ENCODE data around the gene CYTH3. TPM values are rescaled to one million over a fixed set of nuclear protein-coding genes. Genes with fewer than 3 reads are reported as not detected.

The CYTH3 gene
- total RNA-seq, 2 experiments from 2014 or later, result 0.75 to 1.2 TPM

GRCh38 chr7:6161463-6162330 lies 110.7 kb downstream of the CYTH3 start:
- no peak for ATAC-seq
- H3K4me3 Mint-ChIP-seq, result no peak overlapping the region
- H3K4me1 Mint-ChIP-seq, result peaks cover 2% of the 10 kb centered on the region
- H3K36me3 Mint-ChIP-seq (ENCODE audit: low read depth), result peaks cover 10% of the 10 kb centered on the region
- no peaks in the 10 kb centered on the region for H3K27me3 Mint-ChIP-seq
- intact Hi-C loops (cut with DNase I, micrococcal nuclease), result loop anchor here in 1 of 2 experiments (5.0 kb wide), 1 partner anchor 161 kb away; no protein-coding TSS in a partner anchor
- no peak for DNase-seq
- no peak overlapping the region for H3K27ac Mint-ChIP-seq
- POLR2A ChIA-PET, result no interaction called here
- CTCF ChIA-PET, result interaction anchor here (0.6 to 2.1 kb wide), 4 partner anchors 26 to 161 kb away, joined by 3 to 8 read pairs (median 4); no protein-coding TSS in a partner anchor
- no peaks in the 10 kb centered on the region for H3K9me3 Mint-ChIP-seq (ENCODE audit: low read depth)

GRCh38 chr7:6160191-6160623 lies 112.2 kb downstream of the CYTH3 start:
- Mint-ChIP-seq H3K4me1 (peaks cover 2% of the 10 kb centered on the region), H3K36me3 (ENCODE audit: low read depth) (peaks cover 22% of the 10 kb centered on the region), H3K4me3 (no peak overlapping the region), H3K27ac (no peak overlapping the region), H3K27me3 (no peaks in the 10 kb centered on the region), H3K9me3 (ENCODE audit: low read depth) (no peaks in the 10 kb centered on the region)
- DNase-seq (peak; percentile 23), ATAC-seq (no peak)
- POLR2A ChIA-PET, result no interaction called here
- CTCF ChIA-PET, result interaction anchor here (0.8 to 2.1 kb wide), 4 partner anchors 111 to 169 kb away, joined by 3 to 8 read pairs (median 3); no protein-coding TSS in a partner anchor
- intact Hi-C loops (cut with DNase I, micrococcal nuclease), result loop anchor here (1.0 to 5.0 kb wide), 2 partner anchors 162 to 163 kb away; no protein-coding TSS in a partner anchor

GRCh38 chr7:6159524-6160031 lies 112.8 kb downstream of the CYTH3 start:
- H3K9me3 Mint-ChIP-seq (ENCODE audit: low read depth), result no peaks in the 10 kb centered on the region
- POLR2A ChIA-PET, result no interaction called here
- H3K4me3 Mint-ChIP-seq, result no peak overlapping the region
- no peak overlapping the region for H3K27ac Mint-ChIP-seq
- intact Hi-C loops (cut with DNase I, micrococcal nuclease), result loop anchor here (1.0 to 5.0 kb wide), 2 partner anchors 163 to 164 kb away; no protein-coding TSS in a partner anchor
- DNase-seq, result no peak
- H3K4me1 Mint-ChIP-seq, result peaks cover 2% of the 10 kb centered on the region
- no peak for ATAC-seq
- H3K27me3 Mint-ChIP-seq, result no peaks in the 10 kb centered on the region
- CTCF ChIA-PET, result interaction anchor here (0.9 to 2.1 kb wide), 3 partner anchors 112 to 163 kb away, joined by 3 to 8 read pairs (median 3); no protein-coding TSS in a partner anchor
- H3K36me3 Mint-ChIP-seq (ENCODE audit: low read depth), result peaks cover 26% of the 10 kb centered on the region

GRCh38 chr7:6159097-6159483 lies 113.3 kb downstream of the CYTH3 start:
- intact Hi-C loops (cut with DNase I, micrococcal nuclease), result no loop called here
- Mint-ChIP-seq H3K27ac (no peak overlapping the region), H3K4me1 (peaks cover 2% of the 10 kb centered on the region), H3K9me3 (ENCODE audit: low read depth) (no peaks in the 10 kb centered on the region), H3K27me3 (no peaks in the 10 kb centered on the region), H3K36me3 (ENCODE audit: low read depth) (peaks cover 26% of the 10 kb centered on the region), H3K4me3 (no peak overlapping the region)
- ChIA-PET POLR2A (no interaction called here), CTCF (interaction anchor here (2.1 kb wide), 1 partner anchor 164 kb away, joined by 8 read pairs; no protein-coding TSS in a partner anchor)
- no peak for DNase-seq
- no peak for ATAC-seq

- ATAC-seq, result no peak
- DNase-seq, result no peak
- Mint-ChIP-seq H3K4me1 (peaks cover 2% of the 10 kb centered on the region), H3K9me3 (ENCODE audit: low read depth) (no peaks in the 10 kb centered on the region), H3K4me3 (no peak overlapping the region), H3K27ac (no peak overlapping the region), H3K27me3 (no peaks in the 10 kb centered on the region), H3K36me3 (ENCODE audit: low read depth) (peaks cover 26% of the 10 kb centered on the region)
- CTCF ChIA-PET, result no interaction called here
- intact Hi-C loops (cut with DNase I, micrococcal nuclease), result no loop called here
- POLR2A ChIA-PET, result no interaction called here
These were observed 113.9 kb downstream of the CYTH3 start for GRCh38 chr7:6158424-6159096.

- CTCF ChIA-PET, result no interaction called here
- no peak overlapping the region for H3K27ac Mint-ChIP-seq
These were observed 114.6 kb downstream of the CYTH3 start for GRCh38 chr7:6157685-6158423.

GRCh38 chr7:6156734-6157133 lies 115.7 kb downstream of the CYTH3 start:
- DNase-seq, result no peak
- intact Hi-C loops (cut with DNase I, micrococcal nuclease), result no loop called here
- Mint-ChIP-seq H3K27ac (no peak overlapping the region), H3K36me3 (ENCODE audit: low read depth) (peaks cover 33% of the 10 kb centered on the region), H3K9me3 (ENCODE audit: low read depth) (no peaks in the 10 kb centered on the region), H3K27me3 (no peaks in the 10 kb centered on the region), H3K4me1 (peaks cover 2% of the 10 kb centered on the region), H3K4me3 (no peak overlapping the region)
- no peak for ATAC-seq
- CTCF ChIA-PET, result interaction anchor here (0.6 to 1.5 kb wide), 2 partner anchors 167 to 297 kb away, joined by 3 to 5 read pairs; no protein-coding TSS in a partner anchor
- POLR2A ChIA-PET, result no interaction called here

More at GRCh38 chr7:6157685-6158423, 114.6 kb downstream of the CYTH3 start:
- no peak for DNase-seq
- H3K36me3 Mint-ChIP-seq (ENCODE audit: low read depth), result peaks cover 26% of the 10 kb centered on the region
- no peak overlapping the region for H3K4me3 Mint-ChIP-seq
- no peak for ATAC-seq
- intact Hi-C loops (cut with DNase I, micrococcal nuclease), result no loop called here
- no peaks in the 10 kb centered on the region for H3K9me3 Mint-ChIP-seq (ENCODE audit: low read depth)
- H3K4me1 Mint-ChIP-seq, result peaks cover 2% of the 10 kb centered on the region
- no peaks in the 10 kb centered on the region for H3K27me3 Mint-ChIP-seq
- POLR2A ChIA-PET, result no interaction called here

- Mint-ChIP-seq H3K9me3 (ENCODE audit: low read depth) (no peaks in the 10 kb centered on the region), H3K36me3 (ENCODE audit: low read depth) (peaks cover 41% of the 10 kb centered on the region), H3K27ac (no peak overlapping the region), H3K4me1 (no peaks in the 10 kb centered on the region), H3K27me3 (no peaks in the 10 kb centered on the region), H3K4me3 (no peak overlapping the region)
- ChIA-PET POLR2A (no interaction called here), CTCF (interaction anchor here (1.5 kb wide), 1 partner anchor 168 kb away, joined by 5 read pairs; no protein-coding TSS in a partner anchor)
- intact Hi-C loops (cut with DNase I, micrococcal nuclease), result no loop called here
- DNase-seq, result no peak
- no peak for ATAC-seq
These were observed 116.8 kb downstream of the CYTH3 start for GRCh38 chr7:6155596-6155995.

- Mint-ChIP-seq H3K27ac (no peak overlapping the region), H3K36me3 (ENCODE audit: low read depth) (peaks cover 48% of the 10 kb centered on the region), H3K27me3 (no peaks in the 10 kb centered on the region), H3K9me3 (ENCODE audit: low read depth) (no peaks in the 10 kb centered on the region), H3K4me3 (no peak overlapping the region), H3K4me1 (no peaks in the 10 kb centered on the region)
- ATAC-seq (no peak), DNase-seq (no peak)
- POLR2A ChIA-PET, result no interaction called here
- CTCF ChIA-PET, result no interaction called here
- intact Hi-C loops (cut with DNase I, micrococcal nuclease), result no loop called here
These were observed 117.7 kb downstream of the CYTH3 start for GRCh38 chr7:6154542-6155404.

- Mint-ChIP-seq H3K4me3 (no peak overlapping the region), H3K36me3 (ENCODE audit: low read depth) (peaks cover 53% of the 10 kb centered on the region), H3K9me3 (ENCODE audit: low read depth) (no peaks in the 10 kb centered on the region), H3K27me3 (no peaks in the 10 kb centered on the region), H3K4me1 (no peaks in the 10 kb centered on the region), H3K27ac (no peak overlapping the region)
- intact Hi-C loops (cut with DNase I, micrococcal nuclease), result no loop called here
- ChIA-PET POLR2A (no interaction called here), CTCF (interaction anchor here (0.6 to 1.6 kb wide), 2 partner anchors 15 to 141 kb away, joined by 5 read pairs; no protein-coding TSS in a partner anchor)
- DNase-seq (no peak), ATAC-seq (no peak)
These were observed 118.5 kb downstream of the CYTH3 start for GRCh38 chr7:6153646-6154541.

Measured in activated CD4-positive, alpha-beta T cell treated with anti-CD3 and anti-CD28 coated beads for 36 hours (primary cell).